ENCODE measurements around the gene CD52.

DNA sequence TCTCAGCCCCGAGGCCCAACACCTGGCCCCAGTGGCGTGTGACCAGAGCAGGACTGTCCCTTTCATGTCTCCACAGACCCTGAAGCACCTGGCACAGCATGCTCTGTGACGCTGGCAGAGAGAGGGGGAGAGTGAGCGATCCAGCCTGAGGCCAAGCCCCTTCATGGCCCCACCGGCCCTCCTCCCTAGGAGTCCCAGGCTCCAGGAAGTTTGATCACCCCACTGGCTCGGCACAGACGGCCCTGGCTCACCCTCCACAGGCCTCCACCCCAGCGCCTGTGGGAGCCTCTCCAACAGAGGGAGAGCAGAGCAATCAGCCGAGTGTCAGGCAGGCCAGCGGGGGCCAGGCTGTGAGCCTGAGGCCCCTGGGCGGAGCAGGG is 26.9 kb upstream of the CD52 start:
- TF ChIP-seq, protein P1, sequence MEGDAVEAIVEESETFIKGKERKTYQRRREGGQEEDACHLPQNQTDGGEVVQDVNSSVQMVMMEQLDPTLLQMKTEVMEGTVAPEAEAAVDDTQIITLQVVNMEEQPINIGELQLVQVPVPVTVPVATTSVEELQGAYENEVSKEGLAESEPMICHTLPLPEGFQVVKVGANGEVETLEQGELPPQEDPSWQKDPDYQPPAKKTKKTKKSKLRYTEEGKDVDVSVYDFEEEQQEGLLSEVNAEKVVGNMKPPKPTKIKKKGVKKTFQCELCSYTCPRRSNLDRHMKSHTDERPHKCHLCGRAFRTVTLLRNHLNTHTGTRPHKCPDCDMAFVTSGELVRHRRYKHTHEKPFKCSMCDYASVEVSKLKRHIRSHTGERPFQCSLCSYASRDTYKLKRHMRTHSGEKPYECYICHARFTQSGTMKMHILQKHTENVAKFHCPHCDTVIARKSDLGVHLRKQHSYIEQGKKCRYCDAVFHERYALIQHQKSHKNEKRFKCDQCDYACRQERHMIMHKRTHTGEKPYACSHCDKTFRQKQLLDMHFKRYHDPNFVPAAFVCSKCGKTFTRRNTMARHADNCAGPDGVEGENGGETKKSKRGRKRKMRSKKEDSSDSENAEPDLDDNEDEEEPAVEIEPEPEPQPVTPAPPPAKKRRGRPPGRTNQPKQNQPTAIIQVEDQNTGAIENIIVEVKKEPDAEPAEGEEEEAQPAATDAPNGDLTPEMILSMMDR (IDR thresholded peaks at IDR 0.05), result no peak
- TF ChIP-seq POLR2A (IDR thresholded peaks at IDR 0.05), result no peak
